H1 (cell line): ENCODE results near the gene RPL37. TPM values are rescaled to one million over a fixed set of nuclear protein-coding genes. Genes with fewer than 3 reads are reported as not detected.

Experiments used
- CTCF ChIA-PET: fragments of 300-600 bp; sonication (Branson Sonifier 250); formaldehyde crosslinking; loops from one replicate; lab custom pipeline; 2021; ENCODE audit not compliant: partially characterized antibody; lab: Charles Lee
- POLR2A ChIA-PET: fragments of 300-600 bp; sonication (Branson Sonifier 250); formaldehyde crosslinking; loops from one replicate; lab custom pipeline; 2021; ENCODE audit warnings: inconsistent platforms; ENCODE audit not compliant: partially characterized antibody; lab: Charles Lee
- DNase-seq, 2 experiments: peaks; one replicate each; pipeline versions ENCODE4 v3.0.0 to v3.0.0-alpha.2; 2010 to 2022; ENCODE audit warnings: low spot score in 2 of 2, low read depth in 1 of 2, mixed read lengths in 1 of 2
- FAIRE-seq: peaks from 2 replicates; lab custom pipeline; 2011; peaks lifted over from hg19 to GRCh38; lab: Jason Lieb, UNC
- H2AFZ ChIP-seq: 2 replicates; pipeline ENCODE4 v1.8.1; 2012; ENCODE audit warnings: low read length, inconsistent platforms
- H2AK5ac ChIP-seq: 2 replicates; pipeline ENCODE4 v1.6.1; 2013; ENCODE audit warnings: low read depth, low read length
- H2BK120ac ChIP-seq: replicated peaks from 2 replicates; pipeline ENCODE3; 2013; ENCODE audit warnings: low read depth, low read length, inconsistent platforms
- H2BK12ac ChIP-seq: 2 replicates; pipeline ENCODE4 v1.6.1; 2013; ENCODE audit warnings: low read depth, low read length
- H2BK15ac ChIP-seq: 2 replicates; pipeline ENCODE4 v1.6.1; 2013; ENCODE audit warnings: low read length
- H2BK20ac ChIP-seq: 2 replicates; pipeline ENCODE4 v1.6.1; 2013; ENCODE audit warnings: low read length
- H2BK5ac ChIP-seq: 2 replicates; pipeline ENCODE4 v1.6.1; 2013; ENCODE audit warnings: low read depth, low read length
- H3K14ac ChIP-seq: 2 replicates; pipeline ENCODE4 v1.6.1; 2013; ENCODE audit warnings: inconsistent platforms; ENCODE audit not compliant: insufficient read length
- H3K18ac ChIP-seq: 2 replicates; pipeline ENCODE4 v1.6.1; 2013; ENCODE audit warnings: low read length; ENCODE audit errors: extremely low read depth
- H3K23ac ChIP-seq: 2 replicates; pipeline ENCODE4 v1.6.1; 2013; ENCODE audit warnings: inconsistent platforms; ENCODE audit not compliant: insufficient read length
- H3K23me2 ChIP-seq: 2 replicates; pipeline ENCODE4 v1.6.1; 2013; ENCODE audit warnings: low read depth, low read length
- H3K27ac ChIP-seq: 2 replicates; pipeline ENCODE4 v1.6.1; 2011; ENCODE audit warnings: low read depth, low read length, inconsistent platforms
- H3K27me3 ChIP-seq, 4 experiments: replicated peaks in 1 of 4; 1 replicate in 1 of 4; 2 replicates in 3 of 4; pipeline versions ENCODE4 v1.6.1 to v1.8.1; 2011 to 2013; ENCODE audit warnings: low read length in 3 of 4, mild to moderate bottlenecking in 3 of 4, inconsistent platforms in 2 of 4, mixed read lengths in 2 of 4, moderate library complexity in 1 of 4; ENCODE audit not compliant: control insufficient read depth in 3 of 4, insufficient read depth in 3 of 4; ENCODE audit errors: extremely low read depth in 1 of 4
- H3K36me3 ChIP-seq, 4 experiments: 2 replicates each; pipeline versions ENCODE4 v1.6.1 to v1.8.1; 2011 to 2013; ENCODE audit warnings: mild to moderate bottlenecking in 4 of 4, low read length in 3 of 4, moderate library complexity in 2 of 4, control low read depth in 1 of 4, inconsistent platforms in 1 of 4; ENCODE audit not compliant: insufficient read depth in 4 of 4, control insufficient read depth in 2 of 4
- H3K4ac ChIP-seq: replicated peaks from 2 replicates; pipeline ENCODE3; 2013; ENCODE audit warnings: low read length, low read depth, mixed read lengths, inconsistent platforms; ENCODE audit not compliant: insufficient read length
- H3K4me1 ChIP-seq, 4 experiments: replicated peaks in 1 of 4; 1 replicate in 1 of 4; 2 replicates in 3 of 4; pipeline versions ENCODE4 v1.6.1 to v1.8.1; 2011 to 2013; ENCODE audit warnings: low read length in 3 of 4, inconsistent platforms in 2 of 4, mixed read lengths in 1 of 4; ENCODE audit not compliant: insufficient read depth in 4 of 4, control insufficient read depth in 3 of 4
- H3K4me2 ChIP-seq, 2 experiments: 2 replicates each; pipeline versions ENCODE4 v1.6.1 to v1.8.1; 2011 to 2013; ENCODE audit warnings: low read depth in 2 of 2, low read length in 2 of 2, control low read depth in 1 of 2, inconsistent platforms in 1 of 2, mild to moderate bottlenecking in 1 of 2; ENCODE audit not compliant: insufficient read depth in 1 of 2
- H3K4me3 ChIP-seq, 4 experiments: fragments of 200-600, 300-600 bp in 1 of 4; sonication (generic), shearing (Covaris generic), sonication (Bioruptor Twin) in 1 of 4; 2 replicates each; pipeline versions ENCODE4 v1.5.1 to v1.8.1; 2011 to 2016; ENCODE audit warnings: low read length in 4 of 4, low read depth in 3 of 4, control low read depth in 2 of 4, inconsistent platforms in 2 of 4, mild to moderate bottlenecking in 2 of 4, mixed read lengths in 1 of 4, moderate library complexity in 1 of 4; ENCODE audit not compliant: insufficient read depth in 2 of 4; ENCODE audit errors: extremely low read depth in 1 of 4
- H3K56ac ChIP-seq: replicated peaks from 2 replicates; pipeline ENCODE3; 2013; ENCODE audit warnings: low read depth, mild to moderate bottlenecking, mixed read lengths, low read length, inconsistent platforms; ENCODE audit not compliant: insufficient read length
- H3K79me1 ChIP-seq: 2 replicates; pipeline ENCODE4 v1.6.1; 2013; ENCODE audit warnings: low read depth, low read length, control low read depth
- H3K79me2 ChIP-seq, 2 experiments: 2 replicates each; pipeline versions ENCODE4 v1.6.1 to v1.8.1; 2012 to 2013; ENCODE audit warnings: low read length in 2 of 2, mild to moderate bottlenecking in 2 of 2, inconsistent platforms in 1 of 2; ENCODE audit not compliant: insufficient read depth in 2 of 2, control insufficient read depth in 1 of 2
- H3K9ac ChIP-seq, 4 experiments: replicated peaks in 1 of 4; 1 replicate in 1 of 4; 2 replicates in 3 of 4; pipeline versions ENCODE4 v1.6.1 to v1.8.1; 2011 to 2013; ENCODE audit warnings: low read depth in 3 of 4, low read length in 3 of 4, control low read depth in 2 of 4, mild to moderate bottlenecking in 2 of 4, moderate library complexity in 2 of 4, inconsistent platforms in 1 of 4; ENCODE audit errors: extremely low read depth in 1 of 4
- H3K9me3 ChIP-seq, 2 experiments: 2 replicates each; pipeline versions ENCODE4 v1.6.1 to v1.8.1; 2012 to 2013; ENCODE audit warnings: mild to moderate bottlenecking in 2 of 2, moderate library complexity in 2 of 2, control low read depth in 1 of 2, inconsistent platforms in 1 of 2, low read depth in 1 of 2, low read length in 1 of 2, mixed read lengths in 1 of 2; ENCODE audit not compliant: insufficient read depth in 2 of 2
- H4K20me1 ChIP-seq, 2 experiments: replicated peaks in 1 of 2; 2 replicates each; pipeline versions ENCODE3 to v1.8.1; 2011 to 2013; ENCODE audit warnings: inconsistent platforms in 2 of 2, low read length in 2 of 2, mild to moderate bottlenecking in 1 of 2; ENCODE audit not compliant: insufficient read depth in 2 of 2, control insufficient read depth in 1 of 2
- H4K5ac ChIP-seq: 2 replicates; pipeline ENCODE4 v1.6.1; 2013; ENCODE audit warnings: low read length, low read depth, mixed read lengths, inconsistent platforms; ENCODE audit not compliant: insufficient read length
- H4K8ac ChIP-seq: 2 replicates; pipeline ENCODE4 v1.8.0; 2013; ENCODE audit warnings: mild to moderate bottlenecking, moderate library complexity, low read length, inconsistent platforms; ENCODE audit not compliant: insufficient read depth; ENCODE audit errors: extremely low read depth
- H4K91ac ChIP-seq: replicated peaks from 2 replicates; pipeline ENCODE3; 2013; ENCODE audit warnings: low read length, mixed read lengths, inconsistent platforms; ENCODE audit not compliant: insufficient read length
- ASH2L ChIP-seq: fragments of 200-600, 300-600 bp; sonication (generic); IDR thresholded peaks from one replicate; pipeline ENCODE4 v1.7.1; 2017; ENCODE audit warnings: low read length
- GABPA ChIP-seq: IDR thresholded peaks from 2 replicates; pipeline ENCODE4 v1.6.1; 2011; ENCODE audit warnings: mild to moderate bottlenecking, low read length, moderate library complexity, borderline replicate concordance; ENCODE audit not compliant: insufficient read depth
- POLR2AphosphoS5 ChIP-seq: IDR thresholded peaks from 2 replicates; pipeline ENCODE4 v1.6.1; 2011; ENCODE audit warnings: low read depth, low read length
- SUZ12 ChIP-seq: fragments of 200-600 bp; sonication (generic); IDR thresholded peaks from 2 replicates; pipeline ENCODE4 v1.6.1; 2012; ENCODE audit warnings: mild to moderate bottlenecking, inconsistent platforms, low read length, moderate library complexity, mixed read lengths
- WGBS, 2 experiments: shearing (Covaris generic) in 1 of 2; methylation state at CpG; one replicate each; pipeline versions ENCODE4 v1.1.6 to v1.1.7; 2013 to 2015; ENCODE audit warnings: low lambda C conversion rate in 2 of 2, mixed read lengths in 2 of 2, inconsistent platforms in 1 of 2, low coverage in 1 of 2, missing lambda C conversion rate in 1 of 2; ENCODE audit not compliant: insufficient replicate concordance in 2 of 2, insufficient coverage in 1 of 2, insufficient read length in 1 of 2; ENCODE audit errors: extremely low coverage in 1 of 2, missing lambda C conversion rate in 1 of 2; 5-methylcytosine and 5-hydroxymethylcytosine counted together
- polyA plus RNA-seq, 7 experiments: library from polyadenylated mRNA; depleted of rRNA in 3 of 7; stranded (reverse) in 5 of 7; unstranded in 2 of 7; fragments of >200 nt in 5 of 7; fragments of 200-250 nt in 2 of 7; gene quantifications; 1 replicate in 5 of 7; 2 replicates in 1 of 7; 4 replicates in 1 of 7; pipeline versions ENCODE4 v1.2.1 to v1.2.3, GENCODE V29; 2011 to 2013; ENCODE audit warnings: missing spikeins in 2 of 7, mixed read lengths in 2 of 7
- total RNA-seq: library from RNA; stranded (reverse); fragmentation: NEBNext Ultra II Directional; extraction: Animal tissue kit (Norgen Biotek cat#: 25700); gene quantifications from 2 replicates; pipeline ENCODE4 v1.2.1, GENCODE V29; 2021

RPL37 gene
- total and polyA plus RNA-seq, 2 of the 8 experiments (the other 6 are each of a cell fraction or from before 2014, with no cell fraction given) = 467 to 1,534 TPM

GRCh38 chr5:40787986-40788385 is 47.0 kb downstream of the RPL37 start:
- H3K4ac ChIP-seq = no peak overlapping the region
- H2BK20ac ChIP-seq = no peak overlapping the region
- H3K56ac ChIP-seq = no peak overlapping the region
- no peaks in the 10 kb centered on the region for H3K36me3 ChIP-seq
- no peaks in the 10 kb centered on the region for H3K23me2 ChIP-seq
- no peak overlapping the region for H3K4me2 ChIP-seq
- 92% methylated on average over 1 of the region's 1 CpG; no CpG with 5 or more reads in 1 of the 2 experiments for WGBS, 2 experiments
- H2AK5ac ChIP-seq = no peak overlapping the region
- no peak overlapping the region for H3K14ac ChIP-seq
- H4K5ac ChIP-seq = no peak overlapping the region
- H2BK15ac ChIP-seq = no peak overlapping the region
- no peak overlapping the region for H2BK5ac ChIP-seq
- no peak overlapping the region for H2BK120ac ChIP-seq
- no peak overlapping the region for H3K27ac ChIP-seq
- H4K20me1 ChIP-seq = peaks cover 5 to 10% of the 10 kb centered on the region in 2 experiments
- CTCF ChIA-PET = interaction anchor here (1.0 to 2.0 kb wide), 8 partner anchors 10 to 91 kb away, joined by 3 to 6 read pairs (median 4); partner anchors contain the start of gene TTC33
- DNase-seq (no peak), FAIRE-seq (no peak)
- H2BK12ac ChIP-seq = no peak overlapping the region
- no peaks in the 10 kb centered on the region for H3K79me1 ChIP-seq
- no peak overlapping the region for H3K18ac ChIP-seq
- no peaks in the 10 kb centered on the region for H3K4me1 ChIP-seq
- no peak overlapping the region for H2AFZ ChIP-seq
- POLR2A ChIA-PET = interaction anchor here (1.2 to 4.4 kb wide), 2 partner anchors 11 to 43 kb away, joined by 3 to 23 read pairs; partner anchors contain the start of gene PRKAA1
- H4K8ac ChIP-seq = no peak overlapping the region
- H3K79me2 ChIP-seq = peaks cover 4 to 98% of the 10 kb centered on the region in 2 experiments; a peak in 3 of 4 replicates
- H3K9me3 ChIP-seq = no peaks in the 10 kb centered on the region
- H3K27me3 ChIP-seq = no peaks in the 10 kb centered on the region
- H3K4me3 ChIP-seq = no peak overlapping the region
- H3K9ac ChIP-seq = no peak overlapping the region
- H3K23ac ChIP-seq = no peak overlapping the region
- TF ChIP-seq SUZ12 (no peak), GABPA (no peak), POLR2AphosphoS5 (no peak), ASH2L (no peak)
- H4K91ac ChIP-seq = no peak overlapping the region
